ENCODE results near the gene NDUFS6.

NDUFS6 gene

DNA sequence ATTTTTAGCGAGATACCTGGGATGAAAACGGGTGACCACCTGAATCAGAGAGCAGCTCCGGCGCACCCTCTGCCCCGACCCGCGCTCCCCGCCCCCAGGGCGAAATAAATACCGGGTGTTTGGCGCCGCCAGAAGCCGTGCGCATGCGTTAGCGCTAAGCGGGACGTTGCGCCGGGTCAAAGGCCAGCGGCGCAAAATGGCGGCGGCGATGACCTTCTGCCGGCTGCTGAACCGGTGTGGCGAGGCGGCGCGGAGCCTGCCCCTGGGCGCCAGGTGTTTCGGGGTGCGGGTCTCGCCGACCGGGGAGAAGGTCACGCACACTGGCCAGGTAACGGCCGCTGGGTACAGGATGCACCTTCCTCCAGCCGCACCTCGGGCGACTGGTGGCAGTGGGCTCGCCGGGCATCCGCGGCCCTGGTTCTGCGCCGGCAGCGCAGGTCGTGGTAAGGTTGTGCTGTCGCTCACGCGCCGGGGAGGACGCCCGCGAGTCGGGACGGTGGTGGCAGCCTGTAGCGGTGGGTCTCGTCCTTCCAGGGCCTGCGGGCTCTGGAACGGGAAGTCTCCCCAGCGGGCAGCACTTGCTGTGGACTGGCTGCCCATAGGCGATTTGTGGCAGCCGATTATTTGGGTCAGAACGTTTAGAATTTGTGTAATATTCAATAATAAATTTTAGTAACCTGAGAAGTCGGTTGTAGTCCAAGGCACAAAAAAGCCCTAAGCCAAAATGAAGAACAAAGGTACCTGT lies at the start of gene NDUFS6:
Gene NDUFS6 (plus strand): TSS at position 186 of the 745 bp plus-strand sequence. CDS start 11 bp downstream, at position 197.
- peak; percentile 79 for DNase-seq

- DNase-seq, result no peak
Observed at GRCh38 chr5:1751864-1752822, 49.1 kb upstream of the NDUFS6 start.

- DNase-seq, result no peak
Observed at GRCh38 chr5:1752881-1753280, 48.3 kb upstream of the NDUFS6 start.

- DNase-seq, result peak; percentile 3
Observed at GRCh38 chr5:1753490-1753889, 47.7 kb upstream of the NDUFS6 start.

DNA sequence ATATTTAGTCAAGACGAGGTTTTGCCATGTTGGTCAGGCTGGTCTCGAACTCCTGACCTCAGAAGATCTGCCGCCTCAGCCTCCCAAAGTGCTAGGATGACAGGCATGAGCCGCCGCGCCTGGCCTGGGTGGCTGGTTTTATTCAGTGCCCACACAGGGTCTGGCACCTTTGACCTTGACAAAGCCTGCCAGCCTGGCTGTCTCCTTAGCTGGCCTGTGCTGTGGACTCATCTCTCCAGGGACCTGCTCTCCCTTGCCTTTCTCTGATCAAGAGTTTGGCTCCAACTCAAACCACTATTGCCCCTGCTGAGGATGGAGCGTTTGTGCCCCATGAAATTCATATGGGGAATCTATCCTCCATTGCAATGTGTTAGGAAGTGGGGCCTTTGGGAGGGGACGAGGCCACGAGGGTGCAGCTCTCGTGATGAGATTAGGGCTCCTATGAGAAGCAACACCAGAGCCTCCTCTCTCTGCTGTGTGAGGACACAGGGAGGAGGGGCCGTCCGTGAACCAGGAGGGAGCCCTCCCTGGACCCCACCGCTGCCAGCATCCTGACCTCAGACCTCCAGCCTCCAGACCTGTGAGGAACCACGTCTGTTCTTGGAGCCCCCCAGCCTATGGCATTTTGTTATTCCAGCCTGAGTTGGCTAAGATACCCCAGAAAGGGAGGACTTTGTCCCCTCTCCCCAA lies 46.5 kb upstream of the NDUFS6 start:
- peak; percentile 9 for DNase-seq

GRCh38 chr5:1755321-1755949 lies 45.8 kb upstream of the NDUFS6 start:
- DNase-seq, result peak; percentile 7

- DNase-seq, result no peak
Observed at GRCh38 chr5:1756481-1756880, 44.7 kb upstream of the NDUFS6 start.

GRCh38 chr5:1757511-1757910 lies 43.7 kb upstream of the NDUFS6 start:
- DNase-seq, result no peak

GRCh38 chr5:1758574-1758973 lies 42.6 kb upstream of the NDUFS6 start:
- DNase-seq, result no peak

DNA sequence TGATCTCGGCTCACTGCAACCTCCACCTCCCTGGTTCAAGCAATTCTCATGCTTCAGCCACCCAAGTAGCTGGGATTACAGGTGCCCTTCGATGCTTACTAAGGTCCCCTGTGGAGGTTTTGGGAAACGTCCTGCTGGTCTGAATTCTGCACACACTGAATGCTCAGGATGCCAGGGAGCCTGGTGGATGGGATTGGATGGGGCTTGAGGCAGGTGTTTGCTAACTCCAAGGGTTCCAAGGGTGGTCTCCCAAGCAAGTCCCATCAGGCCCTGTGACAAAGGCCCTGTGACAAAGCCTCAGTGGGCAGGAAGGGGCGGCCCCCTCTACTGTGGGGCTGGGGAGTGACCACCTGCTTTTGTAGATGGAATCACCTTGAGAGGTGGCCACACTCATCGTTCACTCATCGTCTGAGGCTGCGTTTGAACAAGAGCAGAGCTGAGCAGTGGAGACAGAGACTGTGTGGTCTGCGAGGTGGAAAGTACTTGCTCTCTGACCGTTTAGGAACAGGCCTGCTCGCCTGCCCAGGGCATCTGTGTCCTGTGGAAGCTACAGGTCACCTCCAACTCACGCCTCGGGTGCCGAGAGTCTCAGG lies 41.7 kb upstream of the NDUFS6 start:
- DNase-seq, result peak; percentile 9

DNA sequence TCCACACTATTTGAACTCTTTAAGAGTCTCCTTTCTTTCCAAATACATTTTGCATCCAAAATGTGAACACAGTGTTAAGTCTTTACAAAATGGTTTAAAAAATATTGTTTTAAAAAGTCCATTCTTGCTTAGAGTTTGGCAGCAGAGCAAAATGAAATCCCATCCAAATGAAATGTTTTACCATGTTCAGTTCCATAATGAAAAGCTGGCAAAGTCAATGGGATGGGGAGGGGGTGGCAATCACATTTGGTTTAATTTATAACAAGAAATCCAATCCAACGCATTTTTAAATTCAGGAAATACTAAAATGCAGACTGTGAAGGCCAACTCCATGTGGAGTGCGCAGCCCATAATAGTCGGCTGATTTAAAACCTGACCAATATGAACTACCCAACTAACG lies 41.0 kb upstream of the NDUFS6 start:
- peak; percentile 5 for DNase-seq

GRCh38 chr5:1760656-1761452 lies 40.4 kb upstream of the NDUFS6 start:
- DNase-seq, result peak; percentile 13

GRCh38 chr5:1761453-1761755 lies 39.8 kb upstream of the NDUFS6 start:
- DNase-seq, result no peak

DNA sequence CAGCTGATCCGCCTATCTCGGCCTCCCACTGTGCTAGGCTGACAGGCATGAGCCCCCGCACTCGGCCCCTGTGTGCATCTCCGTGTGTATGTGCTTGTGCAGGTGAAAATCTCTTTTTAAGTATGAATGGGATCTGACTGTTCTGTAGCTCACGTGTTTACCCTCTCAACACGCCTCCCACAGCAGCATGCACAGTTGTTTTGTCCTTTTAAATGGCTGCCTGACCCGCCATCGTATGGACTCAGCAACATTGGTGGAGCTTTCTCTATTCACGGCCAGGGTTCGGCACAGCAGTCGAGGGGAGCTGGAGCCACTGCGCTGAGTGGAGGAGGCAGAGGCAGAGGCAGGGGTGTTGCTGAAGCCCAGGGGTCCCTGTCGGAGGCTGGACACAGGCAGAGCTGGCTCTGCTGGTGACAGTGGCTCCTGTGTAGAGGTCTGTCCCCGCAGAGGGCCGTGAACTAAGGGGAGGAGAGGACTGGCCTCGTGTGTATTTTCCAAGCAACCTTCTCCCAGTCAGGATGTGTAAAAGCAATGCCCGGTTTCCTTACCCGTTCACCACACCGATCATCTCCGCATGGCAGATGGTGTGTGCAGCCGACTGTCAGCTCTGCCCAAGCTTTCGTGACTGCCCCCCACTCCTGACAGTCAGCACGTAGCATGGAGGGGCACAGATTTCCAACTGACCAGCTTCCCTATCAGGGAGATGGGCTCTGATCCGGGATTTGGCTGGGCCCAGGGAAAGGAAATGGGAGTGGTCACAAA lies 38.9 kb upstream of the NDUFS6 start:
- DNase-seq, result no peak

GRCh38 chr5:1762883-1763547 lies 38.2 kb upstream of the NDUFS6 start:
- peak; percentile 7 for DNase-seq

DNA sequence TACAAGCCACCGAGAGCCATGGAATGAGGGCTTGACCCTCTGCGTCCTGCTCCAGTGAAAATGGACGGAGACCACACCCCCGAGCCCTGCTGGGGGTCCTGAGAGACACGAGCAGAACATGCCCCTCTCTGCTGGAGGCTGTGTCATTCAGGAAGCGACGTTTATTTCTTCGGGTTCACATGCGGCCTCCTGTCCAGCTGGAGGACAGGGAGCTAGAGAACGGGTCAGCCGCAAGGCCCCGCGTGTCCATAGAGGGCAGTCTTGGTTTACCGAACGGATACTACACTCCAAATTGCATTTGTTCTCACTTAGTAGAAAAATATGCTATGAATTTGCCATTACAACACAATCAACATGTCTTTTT lies 37.7 kb upstream of the NDUFS6 start:
- peak; percentile 56 for DNase-seq

- peak; percentile 14 for DNase-seq
Observed at GRCh38 chr5:1763960-1764605, 37.1 kb upstream of the NDUFS6 start.

DNA sequence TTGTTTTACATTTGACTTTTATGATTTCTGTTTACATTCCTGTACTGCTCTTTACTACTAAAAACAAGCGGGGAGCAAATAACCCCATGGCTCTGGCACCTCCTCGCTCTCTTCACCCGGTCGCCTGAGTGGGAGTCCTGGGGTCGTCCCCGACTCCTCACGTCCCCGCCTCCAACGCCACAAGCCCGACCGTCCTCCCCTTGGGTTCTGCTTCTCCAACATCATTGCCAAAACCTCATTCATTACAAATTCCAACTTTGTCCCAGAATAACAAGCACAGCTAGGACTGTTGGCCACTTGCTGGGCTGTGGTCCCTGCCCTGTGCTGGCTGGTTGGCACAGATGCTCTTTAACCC lies 36.6 kb upstream of the NDUFS6 start:
- peak; percentile 16 for DNase-seq

- peak; percentile 12 for DNase-seq
Observed at GRCh38 chr5:1765141-1765879, 35.9 kb upstream of the NDUFS6 start.

Data from femur (tissue), 1 donor.